HepG2 (cell line): ENCODE measurements around the gene RHOBTB3. TPM values are rescaled to one million over a fixed set of nuclear protein-coding genes. Genes with fewer than 3 reads are reported as not detected.

Experiments
- ATAC-seq: fragments of 200-7000 bp; cut with Tn5 transposase; 3 replicates; pipeline ENCODE4 v1.9.1; 2020; ENCODE audit warnings: mild to moderate bottlenecking, moderate library complexity
- BruUV-seq: library from RNA; stranded (reverse); fragments of 400-500 nt; replicated peaks from 2 replicates; lab custom pipeline; 2021; lab: Mats Ljungman, UMichigan
- CTCF ChIA-PET: fragments of 300-600 bp; formaldehyde crosslinking; extraction: SDS; loops from one replicate; lab custom pipeline; 2021; ENCODE audit warnings: low total read pairs, inconsistent platforms, low intra/inter-chr PET ratio; lab: Yijun Ruan, JAX
- POLR2A ChIA-PET: fragments of 350-600 bp; sonication (Branson Sonifier 250); formaldehyde crosslinking; loops from one replicate; lab custom pipeline; 2020; ENCODE audit warnings: antibody characterized with exemption, inconsistent platforms; lab: Yijun Ruan, JAX
- DNase-seq: peaks from one replicate; pipeline ENCODE4 v3.0.0-alpha.2; 2015; ENCODE audit warnings: low spot score
- FAIRE-seq: peaks from 3 replicates; lab custom pipeline; 2011; peaks lifted over from hg19 to GRCh38; lab: Jason Lieb, UNC
- H2AFZ ChIP-seq: one replicate; pipeline ENCODE4 v1.6.1; 2011; ENCODE audit warnings: low read length, inconsistent platforms
- H3K27ac ChIP-seq: fragments of 300-600 bp; 3 replicates; pipeline ENCODE4 v1.8.0; 2011; ENCODE audit warnings: mixed run types, mild to moderate bottlenecking, mixed read lengths, low read length, inconsistent platforms; ENCODE audit not compliant: insufficient read depth; ENCODE audit errors: extremely low read length
- H3K27me3 ChIP-seq, 2 experiments: fragments of 200-600 bp in 1 of 2; 2 replicates in 1 of 2; 3 replicates in 1 of 2; pipeline versions ENCODE4 v1.6.0 to v1.8.0; 2011; ENCODE audit warnings: low read length in 2 of 2, mild to moderate bottlenecking in 2 of 2, moderate library complexity in 2 of 2, inconsistent platforms in 1 of 2; ENCODE audit not compliant: insufficient read depth in 2 of 2, control insufficient read depth in 1 of 2
- H3K36me3 ChIP-seq, 2 experiments: fragments of 200-600 bp in 1 of 2; replicated peaks in 1 of 2; 2 replicates in 1 of 2; 3 replicates in 1 of 2; pipeline versions ENCODE4 v1.5.1 to v1.8.0; 2011; ENCODE audit warnings: low read length in 2 of 2, inconsistent platforms in 1 of 2; ENCODE audit not compliant: insufficient read depth in 2 of 2, control insufficient read depth in 1 of 2
- H3K4me1 ChIP-seq: 2 replicates; pipeline ENCODE4 v1.5.1; 2012; ENCODE audit warnings: low read length, inconsistent platforms; ENCODE audit not compliant: insufficient read depth
- H3K4me2 ChIP-seq: 2 replicates; pipeline ENCODE4 v1.6.0; 2011; ENCODE audit warnings: low read depth, low read length, inconsistent platforms
- H3K4me3 ChIP-seq, 3 experiments: fragments of 200-600 bp in 1 of 3; sonication (generic), shearing (Covaris generic) in 1 of 3; replicated peaks in 1 of 3; 2 replicates each; pipeline ENCODE4 v1.5.1; 2011 to 2016; ENCODE audit warnings: low read length in 3 of 3, inconsistent platforms in 2 of 3, low read depth in 2 of 3, mild to moderate bottlenecking in 2 of 3, control low read depth in 1 of 3, mixed read lengths in 1 of 3; ENCODE audit not compliant: insufficient read depth in 1 of 3
- H3K79me2 ChIP-seq: one replicate; pipeline ENCODE4 v1.6.1; 2011; ENCODE audit warnings: low read length, inconsistent platforms; ENCODE audit not compliant: insufficient read depth
- H3K9ac ChIP-seq: 2 replicates; pipeline ENCODE4 v1.6.0; 2011; ENCODE audit warnings: mild to moderate bottlenecking, low read depth, low read length, inconsistent platforms; ENCODE audit not compliant: insufficient read depth
- H3K9me3 ChIP-seq: 2 replicates; pipeline ENCODE4 v1.5.1; 2012; ENCODE audit warnings: mild to moderate bottlenecking, low read length
- H4K20me1 ChIP-seq: 2 replicates; pipeline ENCODE4 v1.6.0; 2011; ENCODE audit warnings: inconsistent platforms, mild to moderate bottlenecking, low read length, moderate library complexity; ENCODE audit not compliant: insufficient read depth
- FOXP1 ChIP-seq, 2 experiments: fragments of 450-650 bp in 1 of 2; IDR thresholded peaks; 2 replicates each; pipeline ENCODE4 v1.6.1; 2017 to 2018; ENCODE audit warnings: antibody characterized with exemption in 1 of 2
- JDP2 ChIP-seq: sonication (generic); formaldehyde crosslinking; IDR thresholded peaks from 2 replicates; pipeline ENCODE4 v1.8.1; 2022; ENCODE audit warnings: missing genetic modification reagents, borderline replicate concordance
- LCORL ChIP-seq, 2 experiments: fragments of 450-650 bp in 1 of 2; sonication (generic) in 1 of 2; formaldehyde crosslinking in 1 of 2; IDR thresholded peaks; 2 replicates each; pipeline versions ENCODE4 v1.5.0 to v1.6.1; 2017 to 2020; ENCODE audit warnings: antibody characterized with exemption in 1 of 2, missing genetic modification reagents in 1 of 2
- NAIF1 ChIP-seq: sonication (generic); formaldehyde crosslinking; IDR thresholded peaks from 2 replicates; pipeline ENCODE4 v1.5.0; 2020; ENCODE audit warnings: mild to moderate bottlenecking, missing genetic modification reagents, borderline replicate concordance
- RNF2 ChIP-seq: fragments of 450-650 bp; conservative IDR thresholded peaks from 2 replicates; pipeline ENCODE4 v1.6.1; 2016; ENCODE audit warnings: low read depth
- SALL1 ChIP-seq: sonication (generic); formaldehyde crosslinking; IDR thresholded peaks from 2 replicates; pipeline ENCODE4 v1.8.0; 2022; ENCODE audit warnings: mild to moderate bottlenecking, missing genetic modification reagents
- ZBTB3 ChIP-seq: sonication (generic); formaldehyde crosslinking; IDR thresholded peaks from 2 replicates; pipeline ENCODE4 v1.4.0; 2020; ENCODE audit warnings: low read depth, mild to moderate bottlenecking, moderate library complexity, missing genetic modification reagents, borderline replicate concordance
- ZFP41 ChIP-seq: sonication (generic); formaldehyde crosslinking; IDR thresholded peaks from 2 replicates; pipeline ENCODE4 v1.4.0; 2020; ENCODE audit warnings: mild to moderate bottlenecking, missing genetic modification reagents, borderline replicate concordance
- ZFP62 ChIP-seq: sonication (generic); formaldehyde crosslinking; IDR thresholded peaks from 2 replicates; pipeline ENCODE4 v1.4.0; 2020; ENCODE audit warnings: missing genetic modification reagents
- ZNF274 ChIP-seq: sonication (generic); formaldehyde crosslinking; IDR thresholded peaks from 2 replicates; pipeline ENCODE4 v1.5.1; 2020; ENCODE audit warnings: mild to moderate bottlenecking, missing genetic modification reagents
- ZNF292 ChIP-seq: sonication (generic); formaldehyde crosslinking; IDR thresholded peaks from 2 replicates; pipeline ENCODE4 v1.8.1; 2022; ENCODE audit warnings: mild to moderate bottlenecking, low read depth, missing genetic modification reagents, borderline replicate concordance
- ZNF780A ChIP-seq: sonication (generic); formaldehyde crosslinking; IDR thresholded peaks from 2 replicates; pipeline ENCODE4 v1.8.0; 2022; ENCODE audit warnings: mild to moderate bottlenecking, missing genetic modification reagents, moderate library complexity
- ZNF790 ChIP-seq: sonication (generic); formaldehyde crosslinking; IDR thresholded peaks from 2 replicates; pipeline ENCODE4 v1.8.0; 2022; ENCODE audit warnings: missing genetic modification reagents, mild to moderate bottlenecking, borderline replicate concordance
- ZSCAN20 ChIP-seq: sonication (generic); formaldehyde crosslinking; IDR thresholded peaks from 2 replicates; pipeline ENCODE4 v1.4.0; 2020; ENCODE audit warnings: missing genetic modification reagents, mild to moderate bottlenecking, borderline replicate concordance
- whole genome bisulfite sequencing: methylation state at CpG from one replicate; pipeline ENCODE4 v1.1.6; 2017; ENCODE audit warnings: low lambda C conversion rate; 5-methylcytosine and 5-hydroxymethylcytosine counted together
- in situ Hi-C: cut with HindIII; loops from 2 replicates; pipeline ENCODE4 v1.10.0; 2017; ENCODE audit warnings: low pct_unique_long_range_greater_than_20kb; ENCODE audit not compliant: extremely low pct_ligation_motif_present
- intact Hi-C: fragments of 100-400 bp; cut with micrococcal nuclease; formaldehyde crosslinking; loops from one replicate; pipeline ENCODE4 v1.10.0; 2022; ENCODE audit not compliant: unreplicated experiment
- polyA plus RNA-seq, 8 experiments: library from polyadenylated mRNA; depleted of rRNA in 3 of 8; stranded (reverse) in 7 of 8; unstranded in 1 of 8; fragments of >200 nt; fragmentation: Illumina TruSeq in 4 of 8; extraction: Trizol in 4 of 8; gene quantifications; 2 replicates each; pipeline versions ENCODE4 v1.2.1 to v1.2.3, GENCODE V29; 2011 to 2016; ENCODE audit warnings: low read depth in 4 of 8, missing spikeins in 1 of 8, mixed read lengths in 1 of 8; ENCODE audit not compliant: insufficient read depth in 1 of 8
- total RNA-seq, 5 experiments: library from RNA; depleted of rRNA; stranded (reverse); fragments of >200 nt; fragmentation: Illumina TruSeq; extraction: Trizol; gene quantifications; 2 replicates each; pipeline ENCODE4 v1.2.3, GENCODE V29; 2016; ENCODE audit warnings: low read depth in 1 of 5
- TF ChIP-seq, protein P1 (sequence below): sonication (generic); formaldehyde crosslinking; conservative IDR thresholded peaks from 2 replicates; pipeline ENCODE4 v1.4.0; 2020; ENCODE audit warnings: mild to moderate bottlenecking, missing genetic modification reagents, moderate library complexity
- TF ChIP-seq, protein P2 (sequence below): sonication (generic); formaldehyde crosslinking; IDR thresholded peaks from 2 replicates; pipeline ENCODE4 v1.5.0; 2020; ENCODE audit warnings: missing genetic modification reagents
- TF ChIP-seq, protein P3 (sequence below): IDR thresholded peaks from 2 replicates; pipeline ENCODE4 v1.6.1; 2016; ENCODE audit warnings: missing biosample characterization, missing genetic modification reagents, low read depth

RHOBTB3 gene
- total and polyA plus RNA-seq, 2 of the 13 experiments (the other 11 are each of a cell fraction or from before 2014, with no cell fraction given): 31.6 to 35.4 TPM

DNA sequence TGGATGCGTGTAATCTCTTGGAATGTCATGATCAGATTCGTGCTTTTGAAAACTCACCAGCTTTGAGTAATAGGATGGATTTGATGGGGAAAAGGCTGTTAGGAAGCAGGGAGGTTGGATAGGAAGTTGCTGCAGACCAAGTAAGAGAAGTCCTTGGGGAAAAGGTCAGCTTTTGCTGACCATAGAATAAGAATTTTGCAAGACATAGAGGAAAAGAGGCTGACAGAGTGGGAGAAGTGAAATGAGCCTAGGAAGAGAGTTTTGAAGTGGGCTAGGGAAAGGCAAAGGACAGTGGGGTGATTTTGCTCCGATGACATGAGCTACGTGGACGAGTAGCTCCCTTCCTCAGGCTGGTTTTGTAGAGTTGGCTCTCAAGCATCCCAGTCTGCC is 31.5 kb downstream of the RHOBTB3 start (continued):
- TF ChIP-seq NAIF1: no peak
- TF ChIP-seq ZBTB3 (CRISPR knock-in tag): no peak
- TF ChIP-seq SALL1 (CRISPR knock-in tag): no peak

DNA sequence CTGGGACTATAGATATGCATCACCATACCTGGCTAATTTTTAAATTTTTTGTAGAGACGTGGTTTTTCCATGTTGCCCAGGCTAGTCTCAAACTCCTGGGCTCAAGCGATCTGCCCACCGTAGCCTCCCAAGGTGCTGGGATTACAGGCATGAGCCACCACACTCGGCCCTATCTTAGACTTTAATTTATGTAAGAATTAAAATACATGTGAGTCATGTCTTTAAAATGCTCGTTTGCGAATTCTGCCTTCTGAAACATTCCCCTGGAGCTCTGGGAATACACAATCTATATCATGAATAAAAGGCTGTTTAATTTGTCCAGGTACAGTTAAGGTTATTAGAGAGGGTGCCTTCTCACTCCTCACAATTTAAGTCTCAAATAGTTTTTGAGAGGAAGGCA is 32.8 kb downstream of the RHOBTB3 start:
- no TSS peak for BruUV-seq
- no peaks in the 10 kb centered on the region for H3K27me3 ChIP-seq
- peaks cover 0 to 6% of the 10 kb centered on the region in 2 experiments; a peak in 2 of 5 replicates for H3K36me3 ChIP-seq
- no peaks in the 10 kb centered on the region for H4K20me1 ChIP-seq
- H3K9me3 ChIP-seq: no peaks in the 10 kb centered on the region
- CTCF ChIA-PET: no interaction called here
- 92% methylated on average over 6 of the region's 6 CpGs for WGBS
- intact Hi-C loops (no loop called here), in situ Hi-C loops (no loop called here)
- peaks cover 32% of the 10 kb centered on the region for H3K4me1 ChIP-seq
- POLR2A ChIA-PET: no interaction called here
- no peak overlapping the region for H3K9ac ChIP-seq
- no peak for DNase-seq
- no peak for ATAC-seq
- H2AFZ ChIP-seq: no peak overlapping the region
- no peak overlapping the region for H3K4me2 ChIP-seq
- FAIRE-seq: no peak
- H3K27ac ChIP-seq: no peak overlapping the region
- H3K79me2 ChIP-seq: no peaks in the 10 kb centered on the region
- no peak overlapping the region for H3K4me3 ChIP-seq
- TF ChIP-seq ZFP62: no peak
- no peak for TF ChIP-seq JDP2
- TF ChIP-seq, protein P1, sequence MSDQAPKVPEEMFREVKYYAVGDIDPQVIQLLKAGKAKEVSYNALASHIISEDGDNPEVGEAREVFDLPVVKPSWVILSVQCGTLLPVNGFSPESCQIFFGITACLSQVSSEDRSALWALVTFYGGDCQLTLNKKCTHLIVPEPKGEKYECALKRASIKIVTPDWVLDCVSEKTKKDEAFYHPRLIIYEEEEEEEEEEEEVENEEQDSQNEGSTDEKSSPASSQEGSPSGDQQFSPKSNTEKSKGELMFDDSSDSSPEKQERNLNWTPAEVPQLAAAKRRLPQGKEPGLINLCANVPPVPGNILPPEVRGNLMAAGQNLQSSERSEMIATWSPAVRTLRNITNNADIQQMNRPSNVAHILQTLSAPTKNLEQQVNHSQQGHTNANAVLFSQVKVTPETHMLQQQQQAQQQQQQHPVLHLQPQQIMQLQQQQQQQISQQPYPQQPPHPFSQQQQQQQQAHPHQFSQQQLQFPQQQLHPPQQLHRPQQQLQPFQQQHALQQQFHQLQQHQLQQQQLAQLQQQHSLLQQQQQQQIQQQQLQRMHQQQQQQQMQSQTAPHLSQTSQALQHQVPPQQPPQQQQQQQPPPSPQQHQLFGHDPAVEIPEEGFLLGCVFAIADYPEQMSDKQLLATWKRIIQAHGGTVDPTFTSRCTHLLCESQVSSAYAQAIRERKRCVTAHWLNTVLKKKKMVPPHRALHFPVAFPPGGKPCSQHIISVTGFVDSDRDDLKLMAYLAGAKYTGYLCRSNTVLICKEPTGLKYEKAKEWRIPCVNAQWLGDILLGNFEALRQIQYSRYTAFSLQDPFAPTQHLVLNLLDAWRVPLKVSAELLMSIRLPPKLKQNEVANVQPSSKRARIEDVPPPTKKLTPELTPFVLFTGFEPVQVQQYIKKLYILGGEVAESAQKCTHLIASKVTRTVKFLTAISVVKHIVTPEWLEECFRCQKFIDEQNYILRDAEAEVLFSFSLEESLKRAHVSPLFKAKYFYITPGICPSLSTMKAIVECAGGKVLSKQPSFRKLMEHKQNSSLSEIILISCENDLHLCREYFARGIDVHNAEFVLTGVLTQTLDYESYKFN (CRISPR knock-in tag): no peak
- TF ChIP-seq ZFP41 (CRISPR knock-in tag): no peak
- TF ChIP-seq, protein P2, sequence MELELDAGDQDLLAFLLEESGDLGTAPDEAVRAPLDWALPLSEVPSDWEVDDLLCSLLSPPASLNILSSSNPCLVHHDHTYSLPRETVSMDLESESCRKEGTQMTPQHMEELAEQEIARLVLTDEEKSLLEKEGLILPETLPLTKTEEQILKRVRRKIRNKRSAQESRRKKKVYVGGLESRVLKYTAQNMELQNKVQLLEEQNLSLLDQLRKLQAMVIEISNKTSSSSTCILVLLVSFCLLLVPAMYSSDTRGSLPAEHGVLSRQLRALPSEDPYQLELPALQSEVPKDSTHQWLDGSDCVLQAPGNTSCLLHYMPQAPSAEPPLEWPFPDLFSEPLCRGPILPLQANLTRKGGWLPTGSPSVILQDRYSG (CRISPR knock-in tag): no peak
- TF ChIP-seq, protein P3, sequence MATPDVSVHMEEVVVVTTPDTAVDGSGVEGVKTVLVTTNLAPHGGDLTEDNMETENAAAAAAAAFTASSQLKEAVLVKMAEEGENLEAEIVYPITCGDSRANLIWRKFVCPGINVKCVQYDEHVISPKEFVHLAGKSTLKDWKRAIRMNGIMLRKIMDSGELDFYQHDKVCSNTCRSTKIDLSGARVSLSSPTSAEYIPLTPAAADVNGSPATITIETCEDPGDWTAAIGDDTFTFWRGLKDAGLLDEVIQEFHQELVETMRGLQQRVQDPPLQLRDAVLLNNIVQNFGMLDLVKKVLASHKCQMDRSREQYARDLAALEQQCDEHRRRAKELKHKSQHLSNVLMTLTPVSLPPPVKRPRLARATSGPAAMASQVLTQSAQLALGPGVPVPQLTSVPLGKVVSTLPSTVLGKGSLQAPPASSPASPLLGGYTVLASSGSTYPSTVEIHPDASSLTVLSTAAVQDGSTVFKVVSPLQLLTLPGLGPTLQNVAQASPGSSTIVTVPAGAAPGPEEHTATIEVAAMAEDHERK (CRISPR knock-in tag): no peak
- no peak for TF ChIP-seq ZNF790 (CRISPR knock-in tag)
- no peak for TF ChIP-seq ZNF292 (CRISPR knock-in tag)
- TF ChIP-seq ZNF274 (CRISPR knock-in tag): no peak
- TF ChIP-seq RNF2: no peak
- TF ChIP-seq ZNF780A (CRISPR knock-in tag): no peak
- TF ChIP-seq ZSCAN20 (CRISPR knock-in tag): no peak
- no peak for TF ChIP-seq FOXP1 (IDR thresholded peaks at IDR 0.05)
- no peak for TF ChIP-seq FOXP1 (CRISPR knock-in tag; IDR thresholded peaks at IDR 0.05)
- TF ChIP-seq LCORL (IDR thresholded peaks at IDR 0.05): no peak
- TF ChIP-seq LCORL (CRISPR knock-in tag; IDR thresholded peaks at IDR 0.05): no peak
